ENCODE results near the gene CLEC3B.

Gene CLEC3B

GRCh38 chr3:45084820-45085816 lies 59.0 kb downstream of the CLEC3B start:
- DNase-seq (ENCODE audit: insufficient read length, low spot score) = no peak
- no peak for FAIRE-seq
- TF ChIP-seq SPI1 (IDR thresholded peaks at IDR 0.05; ENCODE audit: low read depth, low read length) (no peak), POLR2A (IDR thresholded peaks at IDR 0.05; ENCODE audit: low read depth, low read length) (no peak), POLR2AphosphoS5 (IDR thresholded peaks at IDR 0.05; ENCODE audit: low read depth, low read length) (no peak), POU2F2 (IDR thresholded peaks at IDR 0.05; ENCODE audit: low read depth, low read length) (no peak), TAF1 (IDR thresholded peaks at IDR 0.05; ENCODE audit: low read depth, low read length) (no peak), PAX5 (IDR thresholded peaks at IDR 0.05; ENCODE audit: insufficient read depth, low read length, severe bottlenecking) (no peak)

Measured in GM12891 (cell line).